Stimulated activated memory B cell treated with anti-CD40 and anti-IgM and Interleukin-4, amounts not matched to agents 10 μg/mL and 1 μg/mL and 100 μg/mL, for 72 hours (primary cell): ENCODE data around the gene HBP1.
"Not testable (repeated sequence)": the region's sequence is repeated elsewhere in the genome, so short reads cannot be mapped to it uniquely, and the experiment has no call there.

ENCODE experiments used
- ATAC-seq: fragments of 150-1000 bp; cut with Tn5 transposase; 2 replicates; pipeline ENCODE4 v1.10.0; 2021
- H3K27ac Mint-ChIP-seq: one replicate; pipeline ENCODE4 v1.8.0; 2022; ENCODE audit warnings: mild to moderate bottlenecking, mixed read lengths
- H3K27me3 Mint-ChIP-seq: one replicate; pipeline ENCODE4 v1.8.0; 2022; ENCODE audit warnings: mixed read lengths
- H3K36me3 Mint-ChIP-seq: one replicate; pipeline ENCODE4 v1.8.0; 2022; ENCODE audit warnings: mixed read lengths
- H3K4me1 Mint-ChIP-seq: one replicate; pipeline ENCODE4 v1.8.0; 2022; ENCODE audit warnings: mixed read lengths
- H3K4me3 Mint-ChIP-seq: one replicate; pipeline ENCODE4 v1.8.0; 2022; ENCODE audit warnings: mild to moderate bottlenecking, moderate library complexity, mixed read lengths
- H3K9me3 Mint-ChIP-seq: one replicate; pipeline ENCODE4 v1.8.0; 2022; ENCODE audit warnings: mixed read lengths

HBP1 gene

GRCh38 chr7:107168233-107169119 lies at the start of gene HBP1:
Gene HBP1, plus strand, starts transcription at chr7:107169003. Its CDS starts 10,891 bp downstream, at chr7:107179894.
- Mint-ChIP-seq H3K9me3 (no peaks in the 10 kb centered on the region), H3K4me3 (peak within 1 kb of the TSS; percentile 90), H3K27ac (peak within 1 kb of the TSS; percentile 96), H3K36me3 (no peaks in the 10 kb centered on the region), H3K4me1 (peaks cover 26% of the 10 kb centered on the region), H3K27me3 (no peaks in the 10 kb centered on the region)
- ATAC-seq = peak; percentile 95

- H3K4me1 Mint-ChIP-seq = peaks cover 7% of the 10 kb centered on the region
- H3K27me3 Mint-ChIP-seq = no peaks in the 10 kb centered on the region
- no peak overlapping the region for H3K4me3 Mint-ChIP-seq
- no peaks in the 10 kb centered on the region for H3K36me3 Mint-ChIP-seq
- no peaks in the 10 kb centered on the region for H3K9me3 Mint-ChIP-seq
- no peak overlapping the region for H3K27ac Mint-ChIP-seq
- no peak for ATAC-seq
Observed at GRCh38 chr7:107119376-107120105, 49.3 kb upstream of the HBP1 start.

GRCh38 chr7:107122486-107122911 lies 46.3 kb upstream of the HBP1 start:
- no peak overlapping the region for H3K27ac Mint-ChIP-seq
- H3K36me3 Mint-ChIP-seq = no peaks in the 10 kb centered on the region
- peaks cover 26% of the 10 kb centered on the region for H3K4me1 Mint-ChIP-seq
- ATAC-seq = no peak
- H3K9me3 Mint-ChIP-seq = no peaks in the 10 kb centered on the region
- no peak overlapping the region for H3K4me3 Mint-ChIP-seq
- H3K27me3 Mint-ChIP-seq = no peaks in the 10 kb centered on the region

- no peak overlapping the region for H3K4me3 Mint-ChIP-seq
- no peak overlapping the region for H3K27ac Mint-ChIP-seq
- H3K4me1 Mint-ChIP-seq = peaks cover 24% of the 10 kb centered on the region
- H3K27me3 Mint-ChIP-seq = no peaks in the 10 kb centered on the region
- no peaks in the 10 kb centered on the region for H3K36me3 Mint-ChIP-seq
- H3K9me3 Mint-ChIP-seq = no peaks in the 10 kb centered on the region
- no peak for ATAC-seq
Observed at GRCh38 chr7:107123392-107123791, 45.4 kb upstream of the HBP1 start.

- no peaks in the 10 kb centered on the region for H3K27me3 Mint-ChIP-seq
- no peak for ATAC-seq
Observed at GRCh38 chr7:107125475-107125874, 43.3 kb upstream of the HBP1 start.

GRCh38 chr7:107128217-107128616 lies 40.6 kb upstream of the HBP1 start:
- Mint-ChIP-seq H3K27ac (no peak overlapping the region), H3K4me3 (no peak overlapping the region), H3K36me3 (no peaks in the 10 kb centered on the region), H3K27me3 (no peaks in the 10 kb centered on the region), H3K9me3 (no peaks in the 10 kb centered on the region), H3K4me1 (peaks cover 19% of the 10 kb centered on the region)
- no peak for ATAC-seq

More at GRCh38 chr7:107125475-107125874, 43.3 kb upstream of the HBP1 start:
- Mint-ChIP-seq H3K27ac (peak overlapping the region; percentile 96), H3K4me1 (peaks cover 19% of the 10 kb centered on the region), H3K36me3 (no peaks in the 10 kb centered on the region), H3K4me3 (peak overlapping the region; percentile 93), H3K9me3 (no peaks in the 10 kb centered on the region)

- Mint-ChIP-seq H3K27ac (no peak overlapping the region), H3K27me3 (no peaks in the 10 kb centered on the region), H3K9me3 (no peaks in the 10 kb centered on the region), H3K36me3 (no peaks in the 10 kb centered on the region), H3K4me1 (peaks cover 19% of the 10 kb centered on the region), H3K4me3 (no peak overlapping the region)
- no peak for ATAC-seq
Observed at GRCh38 chr7:107128748-107129147, 40.1 kb upstream of the HBP1 start.

GRCh38 chr7:107130487-107131220 lies 38.1 kb upstream of the HBP1 start:
- no peaks in the 10 kb centered on the region for H3K9me3 Mint-ChIP-seq
- H3K27me3 Mint-ChIP-seq = no peaks in the 10 kb centered on the region
- no peak overlapping the region for H3K27ac Mint-ChIP-seq
- no peak overlapping the region for H3K4me3 Mint-ChIP-seq
- ATAC-seq = no peak
- H3K36me3 Mint-ChIP-seq = no peaks in the 10 kb centered on the region
- peaks cover 14% of the 10 kb centered on the region for H3K4me1 Mint-ChIP-seq

GRCh38 chr7:107133396-107133795 lies 35.4 kb upstream of the HBP1 start:
- Mint-ChIP-seq H3K27me3 (no peaks in the 10 kb centered on the region), H3K36me3 (no peaks in the 10 kb centered on the region), H3K4me1 (no peaks in the 10 kb centered on the region)

GRCh38 chr7:107138696-107139420 lies 29.9 kb upstream of the HBP1 start:
- H3K27me3 Mint-ChIP-seq = no peaks in the 10 kb centered on the region
- H3K4me3 Mint-ChIP-seq = no peak overlapping the region
- no peaks in the 10 kb centered on the region for H3K4me1 Mint-ChIP-seq
- H3K36me3 Mint-ChIP-seq = no peaks in the 10 kb centered on the region
- H3K27ac Mint-ChIP-seq = no peak overlapping the region
- ATAC-seq = no peak
- no peaks in the 10 kb centered on the region for H3K9me3 Mint-ChIP-seq

More at GRCh38 chr7:107133396-107133795, 35.4 kb upstream of the HBP1 start:
- Mint-ChIP-seq H3K4me3 (no peak overlapping the region), H3K27ac (no peak overlapping the region), H3K9me3 (no peaks in the 10 kb centered on the region)
- ATAC-seq = no peak

GRCh38 chr7:107143875-107144274 lies 24.9 kb upstream of the HBP1 start:
- not testable (repeated sequence) for ATAC-seq, H3K4me1 Mint-ChIP-seq, H3K36me3 Mint-ChIP-seq, H3K4me3 Mint-ChIP-seq, H3K27me3 Mint-ChIP-seq, H3K9me3 Mint-ChIP-seq, H3K27ac Mint-ChIP-seq

GRCh38 chr7:107145067-107145838 lies 23.6 kb upstream of the HBP1 start:
- H3K4me1 Mint-ChIP-seq = no peaks in the 10 kb centered on the region
- no peaks in the 10 kb centered on the region for H3K9me3 Mint-ChIP-seq
- no peaks in the 10 kb centered on the region for H3K36me3 Mint-ChIP-seq
- H3K27me3 Mint-ChIP-seq = no peaks in the 10 kb centered on the region
- ATAC-seq = no peak
- H3K4me3 Mint-ChIP-seq = no peak overlapping the region
- no peak overlapping the region for H3K27ac Mint-ChIP-seq

- H3K9me3 Mint-ChIP-seq = no peaks in the 10 kb centered on the region
- H3K27ac Mint-ChIP-seq = no peak overlapping the region
- H3K4me1 Mint-ChIP-seq = no peaks in the 10 kb centered on the region
- ATAC-seq = peak; percentile 72
- no peaks in the 10 kb centered on the region for H3K36me3 Mint-ChIP-seq
- no peak overlapping the region for H3K4me3 Mint-ChIP-seq
- H3K27me3 Mint-ChIP-seq = no peaks in the 10 kb centered on the region
Observed at GRCh38 chr7:107147464-107148393, 21.1 kb upstream of the HBP1 start.
